Vagina (tissue), 2 donors: ENCODE data around the gene HSF2BP. TPM values are rescaled to one million over a fixed set of nuclear protein-coding genes. Genes with fewer than 3 reads are reported as not detected.
"Not testable (repeated sequence)": the region's sequence is repeated elsewhere in the genome, so short reads cannot be mapped to it uniquely, and the experiment has no call there.

Experiments
- DNase-seq, 2 donors: peaks; one replicate each; pipeline ENCODE4 v3.0.0-alpha.2; 2017; ENCODE audit errors: extremely low spot score in 2 of 2
- H3K27ac ChIP-seq: fragments of 200-600 bp; sonication (generic); one replicate; pipeline ENCODE4 v1.5.1; 2019
- H3K27me3 ChIP-seq: fragments of 200-600 bp; sonication (generic); one replicate; pipeline ENCODE4 v1.5.1; 2019
- H3K36me3 ChIP-seq, 2 donors: fragments of 200-600 bp; sonication (generic); one replicate each; pipeline ENCODE4 v1.5.1; 2017 to 2019
- H3K4me1 ChIP-seq: fragments of 200-600 bp; sonication (generic); one replicate; pipeline ENCODE4 v1.5.1; 2019
- H3K4me3 ChIP-seq, 2 donors: fragments of 200-600 bp; sonication (generic); 1 replicate in 1 of 2; 2 replicates in 1 of 2; pipeline ENCODE4 v1.5.1; 2016 to 2019
- H3K9me3 ChIP-seq: fragments of 200-600 bp; sonication (generic); one replicate; pipeline ENCODE4 v1.5.1; 2019
- CTCF ChIP-seq, 3 experiments: fragments of 450-650 bp in 2 of 3; fragments of 200-600 bp in 1 of 3; sonication (generic) in 1 of 3; IDR thresholded peaks; one replicate each; pipeline ENCODE4 v1.5.1; 2017 to 2019; ENCODE audit warnings: antibody characterized with exemption in 3 of 3, mild to moderate bottlenecking in 2 of 3, moderate library complexity in 2 of 3
- POLR2A ChIP-seq, 2 donors: fragments of 450-650 bp; IDR thresholded peaks; one replicate each; pipeline ENCODE4 v1.6.1; 2017; ENCODE audit warnings: antibody characterized with exemption in 2 of 2, mild to moderate bottlenecking in 2 of 2, moderate library complexity in 2 of 2
- POLR2AphosphoS5 ChIP-seq, 2 donors: sonication (generic); formaldehyde crosslinking; IDR thresholded peaks; one replicate each; pipeline ENCODE4 v1.9.0; 2017; ENCODE audit warnings: antibody characterized with exemption in 2 of 2, mild to moderate bottlenecking in 2 of 2, low read depth in 1 of 2; ENCODE audit not compliant: insufficient read depth in 1 of 2
- intact Hi-C: fragments of 100-400 bp; cut with DNase I; formaldehyde crosslinking; loops from one replicate; pipeline ENCODE4 v1.15.1; 2023
- total RNA-seq: library from RNA; depleted of rRNA; stranded (reverse); fragments of >200 nt; gene quantifications from one replicate; pipeline ENCODE4 v1.2.3, GENCODE V29; 2016

Gene HSF2BP
- total RNA-seq, 1 donor from 2014 or later: 2.7 TPM

GRCh38 chr21:43702785-43703034 lies 43.4 kb upstream of the HSF2BP start:
- no peaks in the 10 kb centered on the region for H3K27me3 ChIP-seq
- H3K27ac ChIP-seq: no peak overlapping the region
- H3K36me3 ChIP-seq: no peaks in the 10 kb centered on the region
- no peak for DNase-seq
- H3K9me3 ChIP-seq: no peaks in the 10 kb centered on the region
- no peak overlapping the region for H3K4me3 ChIP-seq
- H3K4me1 ChIP-seq: no peaks in the 10 kb centered on the region
- intact Hi-C loops: no loop called here
- TF ChIP-seq POLR2A (IDR thresholded peaks at IDR 0.05) (no peak), POLR2AphosphoS5 (IDR thresholded peaks at IDR 0.05; ENCODE audit: insufficient read depth in 1 of 2, low read depth in 1 of 2) (no peak), CTCF (IDR thresholded peaks at IDR 0.05) (no peak)

GRCh38 chr21:43701936-43702784 lies 42.9 kb upstream of the HSF2BP start:
- no peak for TF ChIP-seq CTCF (IDR thresholded peaks at IDR 0.05)
- TF ChIP-seq POLR2AphosphoS5 (IDR thresholded peaks at IDR 0.05; ENCODE audit: insufficient read depth in 1 of 2, low read depth in 1 of 2): no peak
- TF ChIP-seq POLR2A (IDR thresholded peaks at IDR 0.05): no peak
- Histone ChIP-seq H3K4me1 (no peaks in the 10 kb centered on the region), H3K27ac (no peak overlapping the region), H3K4me3 (no peak overlapping the region), H3K9me3 (no peaks in the 10 kb centered on the region), H3K36me3 (no peaks in the 10 kb centered on the region), H3K27me3 (no peaks in the 10 kb centered on the region)
- intact Hi-C loops: no loop called here
- no peak for DNase-seq

- Histone ChIP-seq H3K4me3 (no peak overlapping the region), H3K4me1 (no peaks in the 10 kb centered on the region), H3K36me3 (no peaks in the 10 kb centered on the region), H3K27me3 (no peaks in the 10 kb centered on the region), H3K9me3 (no peaks in the 10 kb centered on the region), H3K27ac (no peak overlapping the region)
- no peak for DNase-seq
- TF ChIP-seq CTCF (IDR thresholded peaks at IDR 0.05) (no peak), POLR2AphosphoS5 (IDR thresholded peaks at IDR 0.05; ENCODE audit: insufficient read depth in 1 of 2, low read depth in 1 of 2) (no peak), POLR2A (IDR thresholded peaks at IDR 0.05) (no peak)
- intact Hi-C loops: no loop called here
These were observed 40.8 kb upstream of the HSF2BP start for GRCh38 chr21:43699933-43700599.

GRCh38 chr21:43699492-43699777 lies 40.1 kb upstream of the HSF2BP start:
- H3K36me3 ChIP-seq, H3K27me3 ChIP-seq, H3K4me3 ChIP-seq, H3K9me3 ChIP-seq, intact Hi-C loops, DNase-seq, H3K4me1 ChIP-seq, H3K27ac ChIP-seq: not testable (repeated sequence)

GRCh38 chr21:43697758-43698643 lies 38.7 kb upstream of the HSF2BP start:
- no peak for TF ChIP-seq CTCF (IDR thresholded peaks at IDR 0.05)
- TF ChIP-seq POLR2A (IDR thresholded peaks at IDR 0.05): no peak
- no peak for TF ChIP-seq POLR2AphosphoS5 (IDR thresholded peaks at IDR 0.05; ENCODE audit: insufficient read depth in 1 of 2, low read depth in 1 of 2)
- no peak overlapping the region for H3K27ac ChIP-seq
- no peaks in the 10 kb centered on the region for H3K27me3 ChIP-seq
- no peak for DNase-seq
- intact Hi-C loops: no loop called here
- H3K4me3 ChIP-seq: no peak overlapping the region
- no peaks in the 10 kb centered on the region for H3K4me1 ChIP-seq
- no peaks in the 10 kb centered on the region for H3K9me3 ChIP-seq
- H3K36me3 ChIP-seq: peaks cover 0 to 10% of the 10 kb centered on the region in 2 donors
